GM21423 (cell line): ENCODE data around the gene CNGA4.
"Not testable (repeated sequence)": the region's sequence is repeated elsewhere in the genome, so short reads cannot be mapped to it uniquely, and the experiment has no call there.

Experiments used
- ATAC-seq: cut with Tn5 transposase; IDR thresholded peaks from one replicate; pipeline ENCODE4 v1.9.1; 2021; ENCODE audit warnings: mild to moderate bottlenecking, moderate library complexity; ENCODE audit not compliant: unreplicated experiment

CNGA4 gene

DNA sequence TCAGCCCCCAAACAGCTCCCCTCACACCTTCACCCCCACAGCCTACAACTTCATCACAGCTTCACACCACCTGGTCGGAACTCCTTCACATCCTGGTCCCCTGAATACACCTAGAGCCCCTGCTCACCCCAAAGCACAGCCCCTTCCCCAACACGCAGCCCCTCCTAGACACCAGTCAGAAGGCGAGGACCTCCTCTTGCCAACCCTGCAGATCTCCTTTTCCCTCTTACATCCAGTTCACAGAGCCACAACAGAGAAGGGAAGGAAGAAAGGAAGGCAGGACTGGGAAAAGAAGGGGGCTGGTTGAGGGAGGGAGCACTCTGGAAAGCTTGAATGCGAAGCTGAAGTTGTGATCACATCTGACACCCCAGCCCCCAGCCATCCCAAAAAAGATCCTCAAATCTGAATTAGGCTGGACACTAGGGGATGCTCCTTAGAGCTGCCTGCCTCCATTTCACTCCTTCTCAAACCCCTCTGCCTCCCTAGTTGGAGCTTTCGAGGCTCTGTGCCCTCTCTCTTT is 21.4 kb downstream of the CNGA4 start:
- no peak for ATAC-seq

DNA sequence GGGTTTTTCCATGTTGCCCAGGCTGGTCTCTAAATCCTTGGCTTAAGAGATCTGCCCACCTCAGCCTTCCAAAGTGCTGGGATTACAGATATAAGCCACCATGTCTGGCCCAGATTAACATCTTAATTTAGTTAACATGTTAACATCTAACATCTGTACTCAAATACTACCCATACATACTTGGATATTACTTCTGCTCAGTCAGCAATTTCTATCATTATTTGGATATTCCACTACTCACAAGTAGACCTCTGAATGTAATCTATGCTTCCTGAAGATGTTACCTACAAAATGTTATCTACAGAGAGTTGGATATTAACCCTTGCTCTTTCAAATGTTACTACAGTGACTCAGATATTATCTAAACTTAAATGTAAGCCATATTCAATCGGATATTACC is 24.8 kb downstream of the CNGA4 start:
- no peak for ATAC-seq

DNA sequence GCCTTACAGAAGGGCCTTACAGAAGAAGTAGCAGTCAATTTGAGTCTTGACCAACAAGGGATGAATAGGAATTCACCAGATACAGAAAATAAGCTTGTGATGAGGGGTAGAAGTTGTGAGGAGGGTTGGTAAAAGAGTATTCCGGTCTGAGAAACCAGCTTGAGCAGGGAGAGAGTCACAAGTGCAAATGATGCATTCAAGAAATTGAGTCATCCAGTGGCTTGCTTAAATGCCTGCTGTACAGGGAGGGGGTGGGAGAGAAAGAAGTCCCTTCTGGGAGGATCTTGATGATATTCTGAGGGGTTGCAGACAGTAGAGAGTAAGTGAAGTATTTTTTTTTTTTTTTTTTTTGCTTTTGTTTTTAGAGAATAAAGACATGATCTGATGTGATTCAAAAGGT is 29.9 kb downstream of the CNGA4 start:
- no peak for ATAC-seq

DNA sequence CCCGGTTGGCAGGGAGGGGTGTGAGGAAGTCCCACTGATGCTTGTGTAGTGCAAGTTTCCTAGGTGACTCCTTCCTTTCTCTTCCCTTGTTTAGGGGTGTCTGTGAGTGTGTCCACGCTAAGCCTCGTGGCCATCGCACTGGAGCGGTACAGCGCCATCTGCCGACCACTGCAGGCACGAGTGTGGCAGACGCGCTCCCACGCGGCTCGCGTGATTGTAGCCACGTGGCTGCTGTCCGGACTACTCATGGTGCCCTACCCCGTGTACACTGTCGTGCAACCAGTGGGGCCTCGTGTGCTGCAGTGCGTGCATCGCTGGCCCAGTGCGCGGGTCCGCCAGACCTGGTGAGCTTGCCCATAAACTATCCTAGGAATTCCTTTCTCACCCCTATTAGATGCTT is 31.1 kb downstream of the CNGA4 start:
- no peak for ATAC-seq

DNA sequence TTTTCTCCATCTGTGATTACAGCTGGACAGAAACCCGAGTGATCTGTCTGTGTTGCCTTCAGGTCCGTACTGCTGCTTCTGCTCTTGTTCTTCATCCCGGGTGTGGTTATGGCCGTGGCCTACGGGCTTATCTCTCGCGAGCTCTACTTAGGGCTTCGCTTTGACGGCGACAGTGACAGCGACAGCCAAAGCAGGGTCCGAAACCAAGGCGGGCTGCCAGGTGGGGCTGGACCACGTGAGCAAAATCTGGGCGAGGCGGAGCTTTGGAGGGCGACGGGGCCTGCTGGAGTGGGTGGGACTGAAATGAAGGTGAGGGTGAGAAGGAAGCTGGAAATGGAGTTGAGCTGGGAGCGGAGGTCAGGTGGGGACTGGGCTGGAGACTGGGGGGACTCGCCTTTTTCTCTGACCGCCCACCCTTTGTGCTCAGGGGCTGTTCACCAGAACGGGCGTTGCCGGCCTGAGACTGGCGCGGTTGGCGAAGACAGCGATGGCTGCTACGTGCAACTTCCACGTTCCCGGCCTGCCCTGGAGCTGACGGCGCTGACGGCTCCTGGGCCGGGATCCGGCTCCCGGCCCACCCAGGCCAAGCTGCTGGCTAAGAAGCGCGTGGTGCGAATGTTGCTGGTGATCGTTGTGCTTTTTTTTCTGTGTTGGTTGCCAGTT is 31.8 kb downstream of the CNGA4 start:
- no peak for ATAC-seq

DNA sequence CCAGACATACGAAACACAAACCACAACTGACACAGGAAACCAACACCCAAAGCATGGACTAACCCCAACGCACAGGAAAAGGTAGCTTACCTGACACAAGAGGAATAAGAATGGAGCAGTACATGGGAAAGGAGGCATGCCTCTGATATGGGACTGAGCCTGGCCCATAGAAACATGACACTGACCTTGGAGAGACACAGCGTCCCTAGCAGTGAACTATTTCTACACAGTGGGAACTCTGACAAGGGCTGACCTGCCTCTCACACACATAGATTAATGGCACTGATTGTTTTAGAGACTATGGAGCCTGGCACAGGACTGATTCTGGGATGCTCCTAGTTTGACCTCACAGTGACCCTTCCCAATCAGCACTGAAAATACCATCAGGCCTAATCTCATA is 32.7 kb downstream of the CNGA4 start:
- ATAC-seq: no peak

DNA sequence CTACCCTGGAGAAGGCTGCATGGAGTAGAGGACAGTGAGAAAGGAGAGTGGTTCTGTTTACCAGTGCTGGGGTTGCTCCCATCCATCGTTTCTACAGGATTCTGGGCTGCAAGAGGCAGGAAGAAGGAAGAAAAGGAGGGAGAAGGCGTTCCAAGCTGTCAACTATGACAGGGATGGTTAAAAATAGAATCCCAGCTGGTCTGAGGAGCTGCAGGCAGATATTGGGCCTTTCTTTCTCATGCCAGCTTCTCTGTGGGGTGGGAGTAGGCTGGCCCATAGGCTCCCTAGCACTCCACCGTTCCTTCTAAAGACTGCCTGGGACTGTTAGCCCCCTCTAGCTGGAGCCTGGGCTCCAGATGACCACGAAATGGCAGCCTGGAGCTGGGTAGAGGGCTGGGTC is 34.3 kb downstream of the CNGA4 start:
- ATAC-seq: no peak

DNA sequence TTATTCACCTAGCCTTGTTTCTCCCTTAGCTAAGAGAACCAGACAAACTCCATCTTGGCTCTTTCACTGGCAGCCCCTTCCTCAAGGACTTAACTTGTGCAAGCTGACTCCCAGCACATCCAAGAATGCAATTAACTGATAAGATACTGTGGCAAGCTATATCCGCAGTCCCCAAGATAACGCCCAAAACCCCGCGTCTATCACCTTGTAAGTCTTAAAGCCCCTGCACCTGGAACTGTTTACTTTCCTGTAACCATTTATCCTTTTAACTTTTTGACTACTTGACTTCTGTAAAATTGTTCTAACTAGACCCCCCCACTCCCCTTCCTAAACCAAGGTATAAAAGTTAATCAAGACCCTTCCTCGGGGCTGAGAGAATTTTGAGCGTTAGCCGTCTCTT is 41.9 kb downstream of the CNGA4 start:
- ATAC-seq: not testable (repeated sequence)

DNA sequence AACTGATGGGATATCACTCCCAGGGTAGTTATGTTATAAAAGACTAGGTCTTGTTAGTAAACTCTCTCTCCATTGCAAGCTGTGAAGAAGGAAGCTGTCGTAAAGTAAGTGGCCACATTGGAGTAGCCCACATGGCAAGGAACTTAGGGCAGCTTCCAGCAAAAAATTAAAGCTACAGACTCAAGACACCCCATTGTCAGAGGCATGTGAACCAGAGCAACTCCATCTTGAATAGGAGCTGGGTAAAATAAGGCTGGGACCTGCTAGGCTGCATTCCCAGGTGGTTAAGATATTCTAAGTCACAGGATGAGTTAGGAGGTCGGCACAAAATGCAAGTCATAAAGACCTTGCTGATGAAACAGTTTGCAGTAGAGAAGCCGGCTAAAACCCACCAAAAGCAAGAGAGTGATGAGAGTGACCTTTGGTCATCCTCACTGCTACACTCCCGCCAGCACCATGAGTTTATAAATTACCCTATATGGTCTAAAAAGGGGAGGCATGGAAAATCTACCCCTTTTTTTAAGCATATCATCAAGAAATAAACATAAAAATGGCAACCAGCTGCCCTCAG is 44.6 kb downstream of the CNGA4 start:
- ATAC-seq: no peak

DNA sequence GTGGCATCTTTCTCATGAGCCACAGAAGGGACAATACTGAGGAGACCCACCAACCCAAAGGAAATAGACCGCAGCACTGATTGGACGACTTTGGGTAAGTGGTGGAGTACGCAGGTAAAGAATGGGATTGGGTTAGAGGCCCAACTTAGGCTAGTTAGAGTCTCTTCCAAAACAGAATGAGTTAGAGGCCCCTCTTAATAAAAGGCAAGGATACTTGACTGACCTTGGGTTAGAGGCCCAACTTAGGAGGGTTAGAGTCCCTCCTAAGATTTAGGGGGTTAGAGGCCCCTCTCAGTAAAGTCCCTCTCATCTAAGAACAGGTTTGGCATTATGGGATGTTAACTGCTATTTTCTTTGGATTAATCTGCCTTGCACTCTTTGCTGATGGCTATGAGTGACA is 45.4 kb downstream of the CNGA4 start:
- no peak for ATAC-seq

DNA sequence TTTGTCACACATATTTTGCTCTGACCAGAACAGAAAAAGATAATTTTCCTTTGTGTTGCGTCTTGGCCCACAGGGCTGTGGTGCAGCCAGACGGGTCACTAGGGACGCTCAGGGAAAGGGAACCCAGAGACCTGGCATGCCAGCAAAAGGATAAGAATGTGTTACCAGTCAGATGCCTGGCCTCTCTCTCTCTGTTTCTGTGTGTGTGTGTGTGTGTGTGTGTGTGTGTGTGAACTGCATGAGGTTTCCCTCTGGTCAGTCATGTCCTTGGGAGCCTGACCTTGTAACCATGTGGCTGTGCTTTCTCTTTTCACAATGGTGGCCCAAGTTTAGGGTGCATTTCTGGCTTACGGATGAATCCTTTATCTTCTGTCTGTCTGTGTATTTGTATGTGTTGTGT is 46.1 kb downstream of the CNGA4 start:
- no peak for ATAC-seq
